ENCODE data around the gene CCDC82. TPM values are rescaled to one million over a fixed set of nuclear protein-coding genes. Genes with fewer than 3 reads are reported as not detected.

CCDC82 gene
- total and polyA plus RNA-seq, 2 of the 4 experiments (the other 2 are of a cell fraction): 4.1 to 9.4 TPM

DNA sequence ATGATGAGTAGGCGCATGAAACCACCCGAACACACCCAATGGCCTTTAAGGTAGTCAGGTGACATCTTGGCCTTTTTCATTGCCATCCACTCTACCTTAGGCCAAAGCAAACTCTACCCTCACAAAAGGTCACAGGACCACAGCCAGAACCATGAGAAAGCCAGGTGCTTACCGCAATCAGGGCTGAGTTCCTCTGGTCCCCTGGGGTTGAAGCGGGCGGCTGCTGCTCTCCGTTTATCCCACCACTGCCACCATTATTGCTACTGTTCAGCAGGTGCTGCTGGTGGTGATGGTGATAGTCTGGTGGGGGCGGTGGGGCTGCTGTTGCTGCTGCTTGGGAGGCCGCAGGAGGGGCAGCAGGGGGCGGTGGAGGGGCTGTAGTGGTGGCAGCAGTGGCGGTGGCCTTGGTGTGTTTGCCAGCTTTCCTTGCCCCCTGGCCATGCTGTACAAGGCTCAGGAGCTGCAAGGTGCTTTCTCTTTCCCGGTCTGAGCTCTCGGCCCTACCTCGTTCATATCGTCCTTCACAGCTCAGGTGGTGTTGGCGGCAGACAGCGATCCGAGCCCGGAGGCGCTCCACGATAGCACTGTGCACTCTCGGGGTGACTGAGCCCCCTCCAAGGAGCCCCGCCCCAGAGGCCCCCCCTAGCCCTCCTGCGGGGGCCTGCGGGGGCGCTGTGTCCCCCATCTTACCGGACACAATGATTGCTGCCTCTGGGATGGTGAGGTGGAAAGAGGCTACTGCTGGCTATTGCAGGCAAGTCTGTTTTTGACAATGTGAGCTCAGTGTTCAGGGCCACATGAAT is 48.3 kb downstream of the CCDC82 start:
- Histone ChIP-seq H4K5ac (ENCODE audit: low read depth, low read length) (peak overlapping the region; percentile 91), H3K9ac (ENCODE audit: low read depth, low read length) (peak overlapping the region; percentile 95), H3K36me3 (ENCODE audit: control insufficient read depth, insufficient read depth, low read length) (peaks cover 2% of the 10 kb centered on the region), H3K9me1 (ENCODE audit: insufficient read depth, low read length) (peaks cover 7% of the 10 kb centered on the region), H2BK5ac (ENCODE audit: low read depth, low read length, poor library complexity, severe bottlenecking) (peak overlapping the region; percentile 92), H3K4me1 (ENCODE audit: control insufficient read depth, insufficient read depth, low read length) (peaks cover 14% of the 10 kb centered on the region), H3K23ac (ENCODE audit: low read depth, low read length) (peak overlapping the region; percentile 95), H3K4me3 (ENCODE audit: insufficient read depth, low read depth, low read length) (peak overlapping the region; percentile 92), H3K4me2 (ENCODE audit: low read depth, low read length) (peak overlapping the region; percentile 96), H2BK15ac (ENCODE audit: low read depth, low read length) (peak overlapping the region; percentile 72; the same call in 2 of the 3 replicates), H4K20me1 (ENCODE audit: insufficient read depth, low read length) (peaks cover 2% of the 10 kb centered on the region; the same call in 1 of the 2 replicates), H3K18ac (ENCODE audit: low read depth, low read length) (peak overlapping the region; percentile 97), H3K56ac (ENCODE audit: extremely low read depth, insufficient read depth, low read length) (peak overlapping the region; percentile 95; the same call in 1 of the 2 replicates), H3K9me3 (ENCODE audit: control insufficient read depth, insufficient read depth, low read length) (no peaks in the 10 kb centered on the region), H4K8ac (ENCODE audit: low read depth in 2 of 2, low read length in 2 of 2) (peak overlapping the region; percentile 32 to 87; a peak in 3 of 4 replicates), H2AK5ac (ENCODE audit: low read depth, low read length) (peak overlapping the region; percentile 80), H2BK120ac (ENCODE audit: low read depth, low read length) (peak overlapping the region; percentile 89), H2BK20ac (ENCODE audit: low read depth, low read length) (peak overlapping the region; percentile 45; the same call in 1 of the 2 replicates), H2AK9ac (replicated peaks; ENCODE audit: low read depth, low read length, poor library complexity) (peak overlapping the region; percentile 80), H3K27me3 (ENCODE audit: control insufficient read depth, insufficient read depth, low read length) (no peaks in the 10 kb centered on the region), H3K79me1 (ENCODE audit: low read depth in 1 of 2, low read length in 2 of 2) (peaks cover 21 to 60% of the 10 kb centered on the region in 2 experiments; a peak in 3 of 4 replicates), H4K91ac (ENCODE audit: insufficient read depth, low read depth, low read length) (peak overlapping the region; percentile 88), H3K27ac (ENCODE audit: insufficient read depth, low read length) (peak overlapping the region; percentile 94), H2AFZ (replicated peaks; ENCODE audit: low read length, poor library complexity) (peak overlapping the region; percentile 69), H3K4ac (ENCODE audit: low read depth, low read length) (peak overlapping the region; percentile 93), H3K14ac (replicated peaks; ENCODE audit: low read depth, low read length) (peak overlapping the region; percentile 94)
- intact Hi-C loops (cut with micrococcal nuclease): loop anchor here (1.0 to 5.0 kb wide), 6 partner anchors 35 to 551 kb away; partner anchors contain the start of genes CEP57 and MTMR2
- ATAC-seq (ENCODE audit: low read depth) (peak; percentile 20), DNase-seq (peak; percentile 56)
- TF ChIP-seq RFX5 (IDR thresholded peaks at IDR 0.05; ENCODE audit: low read depth, low read length): no peak
- no peak for TF ChIP-seq MAFK (IDR thresholded peaks at IDR 0.05; ENCODE audit: low read depth, low read length)
- TF ChIP-seq SMC3 (IDR thresholded peaks at IDR 0.05; ENCODE audit: low read depth, low read length): peak; percentile 28
- peak; percentile 30 for TF ChIP-seq RAD21 (IDR thresholded peaks at IDR 0.05; ENCODE audit: low read length)
- peak; percentile 93; the same call in 1 of the 2 replicates for TF ChIP-seq MAZ (IDR thresholded peaks at IDR 0.05; ENCODE audit: borderline replicate concordance, low read depth, low read length)
- TF ChIP-seq CTCF (conservative IDR thresholded peaks at IDR 0.05; ENCODE audit: low read depth, low read length): peak; percentile 52
- ChIA-PET CTCF (interaction anchor here (0.6 to 5.1 kb wide), 12 partner anchors 30 to 308 kb away, joined by 3 to 34 read pairs (median 4); no protein-coding TSS in a partner anchor), POLR2A (ENCODE audit: unreplicated experiment) (interaction anchor here (1.1 to 1.2 kb wide), 2 partner anchors 98 to 186 kb away, joined by 3 read pairs; no protein-coding TSS in a partner anchor)
- in situ Hi-C loops (cut with MboI; ENCODE audit: low sequenced_read_pairs): loop anchor here (5.0 kb wide), 2 partner anchors 179 to 289 kb away; no protein-coding TSS in a partner anchor
- BruUV-seq (replicated peaks): no TSS peak
- dilution Hi-C loops (cut with HindIII; ENCODE audit: low sequenced_read_pairs, unreplicated experiment): no loop called here
- WGBS, 2 experiments (ENCODE audit: extremely low coverage in 2 of 2, insufficient read length in 1 of 2): no CpG with 5 or more reads among the region's 26 CpGs

Data from IMR-90 (cell line).